IMR-90 (cell line): ENCODE measurements around the gene SLC66A1. TPM values are rescaled to one million over a fixed set of nuclear protein-coding genes. Genes with fewer than 3 reads are reported as not detected.

Experiments
- ATAC-seq: fragments of 200-7000 bp; cut with Tn5 transposase; 2 replicates; pipeline ENCODE4 v1.9.1; 2020; ENCODE audit warnings: low read depth, mild to moderate bottlenecking, moderate library complexity
- BruUV-seq: library from RNA; stranded (reverse); fragments of 400-500 nt; replicated peaks from 2 replicates; lab custom pipeline; 2021; lab: Mats Ljungman, UMichigan
- CTCF ChIA-PET: fragments of 300-600 bp; formaldehyde crosslinking; extraction: SDS; loops from one replicate; lab custom pipeline; 2021; ENCODE audit warnings: antibody characterized with exemption; lab: Yijun Ruan, JAX
- POLR2A ChIA-PET: fragments of 300-600 bp; sonication (Branson Sonifier 250); formaldehyde crosslinking; loops from one replicate; lab custom pipeline; 2022; ENCODE audit warnings: antibody characterized with exemption; ENCODE audit not compliant: unreplicated experiment; lab: Charles Lee
- DNase-seq: peaks from one replicate; pipeline ENCODE4 v3.0.0; 2013
- H2AFZ ChIP-seq: replicated peaks from 2 replicates; pipeline ENCODE3; 2013; ENCODE audit warnings: low read length, mild to moderate bottlenecking; ENCODE audit not compliant: poor library complexity
- H2AK5ac ChIP-seq: 2 replicates; pipeline ENCODE4 v1.6.1; 2013; ENCODE audit warnings: low read depth, low read length, inconsistent platforms
- H2AK9ac ChIP-seq: replicated peaks from 2 replicates; pipeline ENCODE3; 2013; ENCODE audit warnings: mild to moderate bottlenecking, low read depth, low read length, moderate library complexity; ENCODE audit not compliant: poor library complexity
- H2BK120ac ChIP-seq: 2 replicates; pipeline ENCODE4 v1.6.1; 2013; ENCODE audit warnings: low read depth, low read length, inconsistent platforms
- H2BK15ac ChIP-seq: 3 replicates; pipeline ENCODE4 v1.6.1; 2013; ENCODE audit warnings: low read depth, low read length, inconsistent platforms
- H2BK20ac ChIP-seq: 2 replicates; pipeline ENCODE4 v1.6.1; 2013; ENCODE audit warnings: low read depth, mild to moderate bottlenecking, inconsistent platforms, low read length, moderate library complexity
- H2BK5ac ChIP-seq: 2 replicates; pipeline ENCODE4 v1.6.1; 2013; ENCODE audit warnings: mild to moderate bottlenecking, low read depth, low read length, inconsistent platforms; ENCODE audit not compliant: poor library complexity, severe bottlenecking
- H3K14ac ChIP-seq: replicated peaks from 2 replicates; pipeline ENCODE4 v1.6.1; 2013; ENCODE audit warnings: low read depth, low read length, inconsistent platforms
- H3K18ac ChIP-seq: 2 replicates; pipeline ENCODE4 v1.6.1; 2013; ENCODE audit warnings: low read depth, low read length, control low read depth
- H3K23ac ChIP-seq: 2 replicates; pipeline ENCODE4 v1.6.1; 2013; ENCODE audit warnings: low read depth, low read length, inconsistent platforms
- H3K27ac ChIP-seq: 2 replicates; pipeline ENCODE4 v1.5.1; 2013; ENCODE audit warnings: mild to moderate bottlenecking, control low read depth, low read length; ENCODE audit not compliant: insufficient read depth
- H3K27me3 ChIP-seq: 2 replicates; pipeline ENCODE4 v1.6.1; 2013; ENCODE audit warnings: low read length; ENCODE audit not compliant: control insufficient read depth, insufficient read depth
- H3K36me3 ChIP-seq: 2 replicates; pipeline ENCODE4 v1.6.1; 2013; ENCODE audit warnings: low read length, mixed read lengths; ENCODE audit not compliant: control insufficient read depth, insufficient read depth
- H3K4ac ChIP-seq: 2 replicates; pipeline ENCODE4 v1.6.1; 2013; ENCODE audit warnings: low read depth, low read length, inconsistent platforms
- H3K4me1 ChIP-seq: 2 replicates; pipeline ENCODE4 v1.6.1; 2013; ENCODE audit warnings: low read length, mixed read lengths; ENCODE audit not compliant: control insufficient read depth, insufficient read depth
- H3K4me2 ChIP-seq: 2 replicates; pipeline ENCODE4 v1.6.1; 2013; ENCODE audit warnings: low read depth, mild to moderate bottlenecking, control low read depth, low read length, moderate library complexity
- H3K4me3 ChIP-seq: 2 replicates; pipeline ENCODE4 v1.5.1; 2013; ENCODE audit warnings: low read depth, mild to moderate bottlenecking, control low read depth, low read length, moderate library complexity; ENCODE audit not compliant: insufficient read depth
- H3K56ac ChIP-seq: 2 replicates; pipeline ENCODE4 v1.6.1; 2013; ENCODE audit warnings: low read length, inconsistent platforms; ENCODE audit not compliant: insufficient read depth; ENCODE audit errors: extremely low read depth
- H3K79me1 ChIP-seq, 2 experiments: 2 replicates each; pipeline ENCODE4 v1.6.1; 2013; ENCODE audit warnings: low read length in 2 of 2, inconsistent platforms in 1 of 2, low read depth in 1 of 2
- H3K9ac ChIP-seq: 2 replicates; pipeline ENCODE4 v1.6.1; 2013; ENCODE audit warnings: low read depth, low read length, control low read depth
- H3K9me1 ChIP-seq: 2 replicates; pipeline ENCODE4 v1.6.1; 2013; ENCODE audit warnings: low read length, inconsistent platforms; ENCODE audit not compliant: insufficient read depth
- H3K9me3 ChIP-seq: 2 replicates; pipeline ENCODE4 v1.6.1; 2013; ENCODE audit warnings: low read length; ENCODE audit not compliant: control insufficient read depth, insufficient read depth
- H4K20me1 ChIP-seq: 2 replicates; pipeline ENCODE4 v1.6.1; 2013; ENCODE audit warnings: low read length, inconsistent platforms; ENCODE audit not compliant: insufficient read depth
- H4K5ac ChIP-seq: 2 replicates; pipeline ENCODE4 v1.6.1; 2013; ENCODE audit warnings: mild to moderate bottlenecking, low read depth, low read length, control low read depth
- H4K8ac ChIP-seq, 2 experiments: 2 replicates each; pipeline ENCODE4 v1.6.1; 2013; ENCODE audit warnings: low read depth in 2 of 2, low read length in 2 of 2, control low read depth in 1 of 2, inconsistent platforms in 1 of 2
- H4K91ac ChIP-seq: 2 replicates; pipeline ENCODE4 v1.6.1; 2013; ENCODE audit warnings: low read depth, low read length, inconsistent platforms; ENCODE audit not compliant: insufficient read depth
- BHLHE40 ChIP-seq: fragments of 150-350 bp; IDR thresholded peaks from 2 replicates; pipeline ENCODE4 v1.6.1; 2016; ENCODE audit warnings: mild to moderate bottlenecking, low read depth, low read length
- CEBPB ChIP-seq: IDR thresholded peaks from 2 replicates; pipeline ENCODE4 v1.6.1; 2012; ENCODE audit warnings: low read depth, low read length, improper control_type of control experiment
- CHD1 ChIP-seq: IDR thresholded peaks from 2 replicates; pipeline ENCODE4 v1.6.1; 2012; ENCODE audit warnings: low read depth, low read length, improper control_type of control experiment
- FOS ChIP-seq: fragments of 150-350 bp; IDR thresholded peaks from 2 replicates; pipeline ENCODE4 v1.6.1; 2016; ENCODE audit warnings: low read depth, low read length
- MAFK ChIP-seq: IDR thresholded peaks from 2 replicates; pipeline ENCODE4 v1.6.1; 2012; ENCODE audit warnings: low read depth, low read length, improper control_type of control experiment
- MAZ ChIP-seq: IDR thresholded peaks from 2 replicates; pipeline ENCODE4 v1.6.1; 2012; ENCODE audit warnings: low read depth, mild to moderate bottlenecking, low read length, improper control_type of control experiment, moderate library complexity, borderline replicate concordance
- MXI1 ChIP-seq: IDR thresholded peaks from 2 replicates; pipeline ENCODE4 v1.6.1; 2012; ENCODE audit warnings: low read depth, mild to moderate bottlenecking, low read length, moderate library complexity, borderline replicate concordance
- NFE2L2 ChIP-seq: fragments of 150-350 bp; IDR thresholded peaks from 2 replicates; pipeline ENCODE4 v1.6.1; 2016; ENCODE audit warnings: low read depth, mild to moderate bottlenecking, low read length
- POLR2A ChIP-seq: IDR thresholded peaks from 2 replicates; pipeline ENCODE4 v1.6.1; 2012; ENCODE audit warnings: mild to moderate bottlenecking, low read depth, low read length
- RAD21 ChIP-seq: IDR thresholded peaks from 2 replicates; pipeline ENCODE4 v1.6.1; 2012; ENCODE audit warnings: low read length, improper control_type of control experiment
- RCOR1 ChIP-seq: IDR thresholded peaks from 2 replicates; pipeline ENCODE4 v1.6.1; 2012; ENCODE audit warnings: mild to moderate bottlenecking, low read length, improper control_type of control experiment; ENCODE audit not compliant: insufficient replicate concordance
- RFX5 ChIP-seq: IDR thresholded peaks from 2 replicates; pipeline ENCODE4 v1.8.0; 2012; ENCODE audit warnings: low read depth, mild to moderate bottlenecking, low read length, moderate library complexity
- SMC3 ChIP-seq: fragments of 150-350 bp; IDR thresholded peaks from 2 replicates; pipeline ENCODE4 v1.6.1; 2016; ENCODE audit warnings: low read depth, mild to moderate bottlenecking, antibody characterized with exemption, low read length, moderate library complexity
- WGBS, 2 experiments: methylation state at CpG; one replicate each; pipeline versions ENCODE4 v1.1.5 to v1.1.7; 2013; ENCODE audit warnings: missing lambda C conversion rate in 2 of 2; ENCODE audit not compliant: insufficient read length in 1 of 2; ENCODE audit errors: extremely low coverage in 2 of 2; 5-methylcytosine and 5-hydroxymethylcytosine counted together
- dilution Hi-C: fragments of 300-500 bp; cut with HindIII; formaldehyde crosslinking; loops from one replicate; pipeline ENCODE4 v1.14.3; 2018; ENCODE audit warnings: low sequenced_read_pairs; ENCODE audit not compliant: unreplicated experiment
- in situ Hi-C: fragments of 300-500 bp; cut with MboI; formaldehyde crosslinking; loops from 3 replicates; pipeline ENCODE4 v1.14.3; 2019; ENCODE audit warnings: low sequenced_read_pairs, inconsistent platforms, mixed read lengths
- intact Hi-C: fragments of 100-400 bp; cut with micrococcal nuclease; formaldehyde crosslinking; loops from 2 replicates; pipeline ENCODE4 v1.10.0; 2022
- polyA plus RNA-seq, 3 experiments: library from polyadenylated mRNA; depleted of rRNA; stranded (reverse); fragments of >200 nt; gene quantifications; 2 replicates each; pipeline ENCODE4 v1.2.3, GENCODE V29; 2012; ENCODE audit warnings: low replicate concordance in 1 of 3
- total RNA-seq: library from RNA; depleted of rRNA; stranded (reverse); fragments of >200 nt; gene quantifications from 2 replicates; pipeline ENCODE4 v1.2.3, GENCODE V29; 2012
- TF ChIP-seq, protein P1 (sequence below): fragments of 150-350 bp; IDR thresholded peaks from 2 replicates; pipeline ENCODE4 v1.6.1; 2016; ENCODE audit warnings: low read depth, mild to moderate bottlenecking, low read length, moderate library complexity, borderline replicate concordance
- TF ChIP-seq, protein P2 (sequence below): conservative IDR thresholded peaks from 2 replicates; pipeline ENCODE4 v1.5.1; 2012; ENCODE audit warnings: mild to moderate bottlenecking, low read depth, low read length, improper control_type of control experiment
- TF ChIP-seq, protein P3 (sequence below): fragments of 150-350 bp; IDR thresholded peaks from 2 replicates; pipeline ENCODE4 v1.6.1; 2017; ENCODE audit warnings: mild to moderate bottlenecking, antibody characterized with exemption, low read length, low read depth

SLC66A1 gene
- total and polyA plus RNA-seq, 2 of the 4 experiments (the other 2 are of a cell fraction): 6.8 to 18.9 TPM

DNA sequence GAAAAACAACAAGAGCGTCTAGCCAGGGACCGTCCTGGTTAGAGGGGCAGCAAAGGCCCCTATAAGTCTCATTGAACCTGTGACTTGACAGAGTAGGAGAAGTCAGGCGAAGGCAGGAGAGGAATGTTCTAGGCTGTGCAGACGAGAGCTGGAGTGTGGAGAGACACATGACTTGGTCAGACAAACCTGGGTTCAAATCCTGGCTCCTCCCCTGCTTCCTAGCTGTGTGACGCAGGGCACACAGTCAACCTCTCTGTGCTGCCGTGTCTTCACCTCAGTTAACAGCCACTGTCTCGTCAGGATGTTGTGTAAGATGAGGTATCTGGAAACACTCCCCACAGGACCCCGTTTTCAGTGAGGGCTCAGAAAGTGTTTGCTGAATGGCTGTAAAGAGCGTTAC is 15.6 kb downstream of the SLC66A1 start:
- no peaks in the 10 kb centered on the region for H3K27me3 ChIP-seq
- no peak overlapping the region for H3K4me2 ChIP-seq
- CTCF ChIA-PET: no interaction called here
- H3K18ac ChIP-seq: no peak overlapping the region
- no peak overlapping the region for H4K8ac ChIP-seq
- H2AK9ac ChIP-seq: no peak overlapping the region
- H4K20me1 ChIP-seq: peaks cover 3% of the 10 kb centered on the region
- H4K91ac ChIP-seq: no peak overlapping the region
- TF ChIP-seq MAFK (no peak), NFE2L2 (no peak), MAZ (no peak), BHLHE40 (no peak), RFX5 (no peak), CEBPB (no peak), CHD1 (no peak), POLR2A (no peak), FOS (no peak), RCOR1 (no peak), SMC3 (no peak), RAD21 (no peak), MXI1 (no peak)
- TF ChIP-seq, protein P1, sequence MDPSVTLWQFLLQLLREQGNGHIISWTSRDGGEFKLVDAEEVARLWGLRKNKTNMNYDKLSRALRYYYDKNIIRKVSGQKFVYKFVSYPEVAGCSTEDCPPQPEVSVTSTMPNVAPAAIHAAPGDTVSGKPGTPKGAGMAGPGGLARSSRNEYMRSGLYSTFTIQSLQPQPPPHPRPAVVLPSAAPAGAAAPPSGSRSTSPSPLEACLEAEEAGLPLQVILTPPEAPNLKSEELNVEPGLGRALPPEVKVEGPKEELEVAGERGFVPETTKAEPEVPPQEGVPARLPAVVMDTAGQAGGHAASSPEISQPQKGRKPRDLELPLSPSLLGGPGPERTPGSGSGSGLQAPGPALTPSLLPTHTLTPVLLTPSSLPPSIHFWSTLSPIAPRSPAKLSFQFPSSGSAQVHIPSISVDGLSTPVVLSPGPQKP: no peak
- TF ChIP-seq, protein P2, sequence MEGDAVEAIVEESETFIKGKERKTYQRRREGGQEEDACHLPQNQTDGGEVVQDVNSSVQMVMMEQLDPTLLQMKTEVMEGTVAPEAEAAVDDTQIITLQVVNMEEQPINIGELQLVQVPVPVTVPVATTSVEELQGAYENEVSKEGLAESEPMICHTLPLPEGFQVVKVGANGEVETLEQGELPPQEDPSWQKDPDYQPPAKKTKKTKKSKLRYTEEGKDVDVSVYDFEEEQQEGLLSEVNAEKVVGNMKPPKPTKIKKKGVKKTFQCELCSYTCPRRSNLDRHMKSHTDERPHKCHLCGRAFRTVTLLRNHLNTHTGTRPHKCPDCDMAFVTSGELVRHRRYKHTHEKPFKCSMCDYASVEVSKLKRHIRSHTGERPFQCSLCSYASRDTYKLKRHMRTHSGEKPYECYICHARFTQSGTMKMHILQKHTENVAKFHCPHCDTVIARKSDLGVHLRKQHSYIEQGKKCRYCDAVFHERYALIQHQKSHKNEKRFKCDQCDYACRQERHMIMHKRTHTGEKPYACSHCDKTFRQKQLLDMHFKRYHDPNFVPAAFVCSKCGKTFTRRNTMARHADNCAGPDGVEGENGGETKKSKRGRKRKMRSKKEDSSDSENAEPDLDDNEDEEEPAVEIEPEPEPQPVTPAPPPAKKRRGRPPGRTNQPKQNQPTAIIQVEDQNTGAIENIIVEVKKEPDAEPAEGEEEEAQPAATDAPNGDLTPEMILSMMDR: no peak
- TF ChIP-seq, protein P3, sequence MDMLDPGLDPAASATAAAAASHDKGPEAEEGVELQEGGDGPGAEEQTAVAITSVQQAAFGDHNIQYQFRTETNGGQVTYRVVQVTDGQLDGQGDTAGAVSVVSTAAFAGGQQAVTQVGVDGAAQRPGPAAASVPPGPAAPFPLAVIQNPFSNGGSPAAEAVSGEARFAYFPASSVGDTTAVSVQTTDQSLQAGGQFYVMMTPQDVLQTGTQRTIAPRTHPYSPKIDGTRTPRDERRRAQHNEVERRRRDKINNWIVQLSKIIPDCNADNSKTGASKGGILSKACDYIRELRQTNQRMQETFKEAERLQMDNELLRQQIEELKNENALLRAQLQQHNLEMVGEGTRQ: no peak
- peaks cover 3% of the 10 kb centered on the region; the same call in 1 of the 2 replicates for H3K9me1 ChIP-seq
- H3K27ac ChIP-seq: no peak overlapping the region
- no peak overlapping the region for H2BK5ac ChIP-seq
- no peak overlapping the region for H2BK20ac ChIP-seq
- no peak for DNase-seq
- peaks cover 0 to 4% of the 10 kb centered on the region in 2 experiments; a peak in 1 of 4 replicates for H3K79me1 ChIP-seq
- no peak overlapping the region for H3K9ac ChIP-seq
- H3K36me3 ChIP-seq: peaks cover 57% of the 10 kb centered on the region
- H3K4ac ChIP-seq: no peak overlapping the region
- H3K4me3 ChIP-seq: no peak overlapping the region
- H2AFZ ChIP-seq: no peak overlapping the region
- intact Hi-C loops (no loop called here), in situ Hi-C loops (no loop called here), dilution Hi-C loops (no loop called here)
- no peak overlapping the region for H3K23ac ChIP-seq
- POLR2A ChIA-PET: no interaction called here
- ATAC-seq: no peak
- H2AK5ac ChIP-seq: no peak overlapping the region
- no peak overlapping the region for H2BK15ac ChIP-seq
- H3K4me1 ChIP-seq: no peaks in the 10 kb centered on the region
- no peak overlapping the region for H3K14ac ChIP-seq
- no peaks in the 10 kb centered on the region for H3K9me3 ChIP-seq
- no peak overlapping the region for H4K5ac ChIP-seq
- WGBS, 2 experiments: 84% methylated on average over 5 of the region's 9 CpGs; no CpG with 5 or more reads in 1 of the 2 experiments
- no peak overlapping the region for H2BK120ac ChIP-seq
- no peak overlapping the region for H3K56ac ChIP-seq
- BruUV-seq: no TSS peak
